ENCODE measurements around the gene TRABD2B.
A peak's percentile ranks its signal among the peaks of the same experiment; 100 is the strongest.

Gene TRABD2B

DNA sequence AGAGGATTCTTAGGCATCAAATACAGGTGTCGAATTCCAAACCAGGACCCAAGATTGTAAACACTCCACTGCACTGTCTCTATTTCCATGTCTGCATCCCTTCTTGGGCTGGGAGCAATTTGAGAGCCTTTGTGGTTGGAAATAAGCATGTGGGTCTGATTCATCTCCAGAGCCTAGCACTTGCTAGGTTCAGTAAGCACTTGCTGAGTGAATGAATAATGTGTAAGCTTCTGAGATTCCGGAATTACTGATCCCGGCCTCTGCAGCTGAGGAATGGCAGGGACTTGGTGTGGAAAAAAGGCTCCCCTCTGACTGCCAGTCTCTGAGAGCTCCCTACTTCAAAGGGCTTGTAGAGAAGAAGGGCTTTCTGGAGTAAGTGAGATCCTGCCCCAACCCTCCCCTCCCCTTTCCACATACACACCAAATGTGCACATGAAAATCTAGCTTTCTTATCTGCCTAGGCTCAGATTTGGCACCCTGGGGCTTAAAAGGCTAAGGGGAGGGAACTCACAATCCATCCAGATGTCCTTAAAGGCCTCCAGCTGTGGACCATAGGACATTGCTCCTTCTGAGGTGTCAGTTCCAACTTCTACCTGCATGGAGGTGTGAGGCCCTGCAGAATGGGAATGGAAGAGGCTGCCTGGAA, 39.6 kb upstream of the TRABD2B start (continued):
- TF ChIP-seq, protein P1, sequence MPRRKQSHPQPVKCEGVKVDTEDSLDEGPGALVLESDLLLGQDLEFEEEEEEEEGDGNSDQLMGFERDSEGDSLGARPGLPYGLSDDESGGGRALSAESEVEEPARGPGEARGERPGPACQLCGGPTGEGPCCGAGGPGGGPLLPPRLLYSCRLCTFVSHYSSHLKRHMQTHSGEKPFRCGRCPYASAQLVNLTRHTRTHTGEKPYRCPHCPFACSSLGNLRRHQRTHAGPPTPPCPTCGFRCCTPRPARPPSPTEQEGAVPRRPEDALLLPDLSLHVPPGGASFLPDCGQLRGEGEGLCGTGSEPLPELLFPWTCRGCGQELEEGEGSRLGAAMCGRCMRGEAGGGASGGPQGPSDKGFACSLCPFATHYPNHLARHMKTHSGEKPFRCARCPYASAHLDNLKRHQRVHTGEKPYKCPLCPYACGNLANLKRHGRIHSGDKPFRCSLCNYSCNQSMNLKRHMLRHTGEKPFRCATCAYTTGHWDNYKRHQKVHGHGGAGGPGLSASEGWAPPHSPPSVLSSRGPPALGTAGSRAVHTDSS (tag by site-specific recombination; IDR thresholded peaks at IDR 0.05) = no peak
- TF ChIP-seq ZNF248 (tag by site-specific recombination; IDR thresholded peaks at IDR 0.05) = no peak
- TF ChIP-seq ZNF660 (tag by site-specific recombination; IDR thresholded peaks at IDR 0.05) = 0 out of 2 replicates have a peak, but pooled peaks have one; percentile 32
- TF ChIP-seq ZNF157 (tag by site-specific recombination; IDR thresholded peaks at IDR 0.05) = no peak
- no peak for TF ChIP-seq ZNF791 (tag by site-specific recombination; IDR thresholded peaks at IDR 0.05)
- TF ChIP-seq, protein P2, sequence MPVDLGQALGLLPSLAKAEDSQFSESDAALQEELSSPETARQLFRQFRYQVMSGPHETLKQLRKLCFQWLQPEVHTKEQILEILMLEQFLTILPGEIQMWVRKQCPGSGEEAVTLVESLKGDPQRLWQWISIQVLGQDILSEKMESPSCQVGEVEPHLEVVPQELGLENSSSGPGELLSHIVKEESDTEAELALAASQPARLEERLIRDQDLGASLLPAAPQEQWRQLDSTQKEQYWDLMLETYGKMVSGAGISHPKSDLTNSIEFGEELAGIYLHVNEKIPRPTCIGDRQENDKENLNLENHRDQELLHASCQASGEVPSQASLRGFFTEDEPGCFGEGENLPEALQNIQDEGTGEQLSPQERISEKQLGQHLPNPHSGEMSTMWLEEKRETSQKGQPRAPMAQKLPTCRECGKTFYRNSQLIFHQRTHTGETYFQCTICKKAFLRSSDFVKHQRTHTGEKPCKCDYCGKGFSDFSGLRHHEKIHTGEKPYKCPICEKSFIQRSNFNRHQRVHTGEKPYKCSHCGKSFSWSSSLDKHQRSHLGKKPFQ (tag by site-specific recombination; IDR thresholded peaks at IDR 0.05) = 0 out of 2 replicates have a peak, but pooled peaks have one; percentile 37
- 0 out of 2 replicates have a peak, but pooled peaks have one; percentile 10 for TF ChIP-seq ZBTB8A (tag by site-specific recombination; IDR thresholded peaks at IDR 0.05)
- no peak for TF ChIP-seq ZBTB20 (tag by site-specific recombination; IDR thresholded peaks at IDR 0.05)
- TF ChIP-seq, protein P3, sequence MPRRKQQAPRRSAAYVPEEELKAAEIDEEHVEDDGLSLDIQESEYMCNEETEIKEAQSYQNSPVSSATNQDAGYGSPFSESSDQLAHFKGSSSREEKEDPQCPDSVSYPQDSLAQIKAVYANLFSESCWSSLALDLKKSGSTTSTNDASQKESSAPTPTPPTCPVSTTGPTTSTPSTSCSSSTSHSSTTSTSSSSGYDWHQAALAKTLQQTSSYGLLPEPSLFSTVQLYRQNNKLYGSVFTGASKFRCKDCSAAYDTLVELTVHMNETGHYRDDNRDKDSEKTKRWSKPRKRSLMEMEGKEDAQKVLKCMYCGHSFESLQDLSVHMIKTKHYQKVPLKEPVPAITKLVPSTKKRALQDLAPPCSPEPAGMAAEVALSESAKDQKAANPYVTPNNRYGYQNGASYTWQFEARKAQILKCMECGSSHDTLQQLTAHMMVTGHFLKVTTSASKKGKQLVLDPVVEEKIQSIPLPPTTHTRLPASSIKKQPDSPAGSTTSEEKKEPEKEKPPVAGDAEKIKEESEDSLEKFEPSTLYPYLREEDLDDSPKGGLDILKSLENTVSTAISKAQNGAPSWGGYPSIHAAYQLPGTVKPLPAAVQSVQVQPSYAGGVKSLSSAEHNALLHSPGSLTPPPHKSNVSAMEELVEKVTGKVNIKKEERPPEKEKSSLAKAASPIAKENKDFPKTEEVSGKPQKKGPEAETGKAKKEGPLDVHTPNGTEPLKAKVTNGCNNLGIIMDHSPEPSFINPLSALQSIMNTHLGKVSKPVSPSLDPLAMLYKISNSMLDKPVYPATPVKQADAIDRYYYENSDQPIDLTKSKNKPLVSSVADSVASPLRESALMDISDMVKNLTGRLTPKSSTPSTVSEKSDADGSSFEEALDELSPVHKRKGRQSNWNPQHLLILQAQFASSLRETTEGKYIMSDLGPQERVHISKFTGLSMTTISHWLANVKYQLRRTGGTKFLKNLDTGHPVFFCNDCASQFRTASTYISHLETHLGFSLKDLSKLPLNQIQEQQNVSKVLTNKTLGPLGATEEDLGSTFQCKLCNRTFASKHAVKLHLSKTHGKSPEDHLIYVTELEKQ (tag by site-specific recombination; IDR thresholded peaks at IDR 0.05; ENCODE audit: borderline replicate concordance) = no peak
- no peak for TF ChIP-seq ZNF132 (tag by site-specific recombination; IDR thresholded peaks at IDR 0.05; ENCODE audit: borderline replicate concordance)
- no peak for TF ChIP-seq GLI2 (tag by site-specific recombination; IDR thresholded peaks at IDR 0.05; ENCODE audit: borderline replicate concordance, low read depth)
- TF ChIP-seq IKZF3 (tag by site-specific recombination; IDR thresholded peaks at IDR 0.05) = no peak

DNA sequence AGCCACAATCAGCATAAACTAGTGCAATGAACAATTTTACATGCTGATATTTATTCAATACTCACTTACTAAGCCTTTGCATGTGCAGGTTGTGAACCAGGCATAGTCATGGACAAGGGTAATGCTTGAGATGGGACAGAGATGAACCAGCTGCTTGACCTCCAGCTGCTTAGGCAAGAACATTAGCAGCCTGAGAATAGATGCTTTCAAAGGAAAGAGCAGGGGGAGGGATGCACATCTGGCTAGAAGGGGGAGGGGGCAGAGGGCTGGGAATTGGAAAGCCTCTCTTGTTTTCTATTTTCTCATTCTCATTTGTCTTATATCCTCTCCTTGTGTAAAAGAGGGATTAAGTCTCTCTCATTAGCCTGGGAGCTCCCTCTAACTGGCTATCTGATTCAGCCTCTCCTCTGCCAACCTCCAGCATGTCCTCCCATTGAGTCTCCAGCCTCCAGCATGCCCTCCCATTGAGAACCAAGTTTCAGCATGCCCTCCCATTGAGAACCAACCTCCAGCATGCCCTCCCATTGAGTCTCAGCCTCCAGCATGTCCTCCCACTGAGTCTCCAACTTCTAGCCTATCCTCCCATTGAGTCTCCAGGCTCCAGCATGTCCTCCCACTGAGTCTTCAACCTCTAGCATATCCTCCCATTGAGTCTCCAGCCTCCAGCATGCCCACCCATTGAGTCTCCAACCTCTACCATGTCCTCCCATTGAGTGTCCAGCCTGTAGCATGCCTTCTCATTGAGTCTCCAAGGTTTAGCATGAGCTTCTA, 38.4 kb upstream of the TRABD2B start:
- Histone ChIP-seq H3K9me3 (ENCODE audit: control insufficient read depth, insufficient read depth, low read depth, low read length) (no peaks in the 10 kb centered on the region), H3K4me1 (ENCODE audit: control insufficient read depth, insufficient read depth, low read length) (peaks cover 12% of the 10 kb centered on the region), H3K4me3 (ENCODE audit: low read depth, low read length) (no peak overlapping the region), H3K27ac (ENCODE audit: extremely low read depth, low read depth, low read length) (no peak overlapping the region), H3K36me3 (ENCODE audit: control insufficient read depth in 2 of 2, insufficient read depth in 1 of 2, low read length in 2 of 2) (no peaks in the 10 kb centered on the region)
- ChIA-PET CTCF (interaction anchor here (0.7 to 3.3 kb wide), 4 partner anchors 8 to 37 kb away, joined by 3 to 13 read pairs (median 4); no protein-coding TSS in a partner anchor), POLR2A (interaction anchor here (0.5 to 0.6 kb wide), 2 partner anchors 120 to 1732 kb away, joined by 4 to 5 read pairs; partner anchors contain the start of gene LRRC41)
- no peak for TF ChIP-seq ZNF394 (tag by site-specific recombination; IDR thresholded peaks at IDR 0.05; ENCODE audit: borderline replicate concordance)
- TF ChIP-seq ZBTB48 (tag by site-specific recombination; IDR thresholded peaks at IDR 0.05) = no peak
- peak; percentile 82 for TF ChIP-seq GLIS1 (tag by site-specific recombination; IDR thresholded peaks at IDR 0.05)
- peak; percentile 96 for TF ChIP-seq ZIC2 (tag by site-specific recombination; IDR thresholded peaks at IDR 0.05)
- peak; percentile 56; the same call in 1 of the 2 replicates for TF ChIP-seq EGR2 (tag by site-specific recombination; IDR thresholded peaks at IDR 0.05; ENCODE audit: low read depth)
- TF ChIP-seq, protein P4, sequence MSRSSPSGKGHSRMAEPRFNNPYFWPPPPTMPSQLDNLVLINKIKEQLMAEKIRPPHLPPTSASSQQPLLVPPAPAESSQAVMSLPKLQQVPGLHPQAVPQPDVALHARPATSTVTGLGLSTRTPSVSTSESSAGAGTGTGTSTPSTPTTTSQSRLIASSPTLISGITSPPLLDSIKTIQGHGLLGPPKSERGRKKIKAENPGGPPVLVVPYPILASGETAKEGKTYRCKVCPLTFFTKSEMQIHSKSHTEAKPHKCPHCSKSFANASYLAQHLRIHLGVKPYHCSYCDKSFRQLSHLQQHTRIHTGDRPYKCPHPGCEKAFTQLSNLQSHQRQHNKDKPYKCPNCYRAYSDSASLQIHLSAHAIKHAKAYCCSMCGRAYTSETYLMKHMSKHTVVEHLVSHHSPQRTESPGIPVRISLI (tag by site-specific recombination; IDR thresholded peaks at IDR 0.05) = no peak
- TF ChIP-seq GLI2 (tag by site-specific recombination; IDR thresholded peaks at IDR 0.05; ENCODE audit: borderline replicate concordance, low read depth) = no peak
- TF ChIP-seq, protein P5, sequence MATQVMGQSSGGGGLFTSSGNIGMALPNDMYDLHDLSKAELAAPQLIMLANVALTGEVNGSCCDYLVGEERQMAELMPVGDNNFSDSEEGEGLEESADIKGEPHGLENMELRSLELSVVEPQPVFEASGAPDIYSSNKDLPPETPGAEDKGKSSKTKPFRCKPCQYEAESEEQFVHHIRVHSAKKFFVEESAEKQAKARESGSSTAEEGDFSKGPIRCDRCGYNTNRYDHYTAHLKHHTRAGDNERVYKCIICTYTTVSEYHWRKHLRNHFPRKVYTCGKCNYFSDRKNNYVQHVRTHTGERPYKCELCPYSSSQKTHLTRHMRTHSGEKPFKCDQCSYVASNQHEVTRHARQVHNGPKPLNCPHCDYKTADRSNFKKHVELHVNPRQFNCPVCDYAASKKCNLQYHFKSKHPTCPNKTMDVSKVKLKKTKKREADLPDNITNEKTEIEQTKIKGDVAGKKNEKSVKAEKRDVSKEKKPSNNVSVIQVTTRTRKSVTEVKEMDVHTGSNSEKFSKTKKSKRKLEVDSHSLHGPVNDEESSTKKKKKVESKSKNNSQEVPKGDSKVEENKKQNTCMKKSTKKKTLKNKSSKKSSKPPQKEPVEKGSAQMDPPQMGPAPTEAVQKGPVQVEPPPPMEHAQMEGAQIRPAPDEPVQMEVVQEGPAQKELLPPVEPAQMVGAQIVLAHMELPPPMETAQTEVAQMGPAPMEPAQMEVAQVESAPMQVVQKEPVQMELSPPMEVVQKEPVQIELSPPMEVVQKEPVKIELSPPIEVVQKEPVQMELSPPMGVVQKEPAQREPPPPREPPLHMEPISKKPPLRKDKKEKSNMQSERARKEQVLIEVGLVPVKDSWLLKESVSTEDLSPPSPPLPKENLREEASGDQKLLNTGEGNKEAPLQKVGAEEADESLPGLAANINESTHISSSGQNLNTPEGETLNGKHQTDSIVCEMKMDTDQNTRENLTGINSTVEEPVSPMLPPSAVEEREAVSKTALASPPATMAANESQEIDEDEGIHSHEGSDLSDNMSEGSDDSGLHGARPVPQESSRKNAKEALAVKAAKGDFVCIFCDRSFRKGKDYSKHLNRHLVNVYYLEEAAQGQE (tag by site-specific recombination; IDR thresholded peaks at IDR 0.05) = no peak
- no peak for TF ChIP-seq ZNF530 (tag by site-specific recombination; IDR thresholded peaks at IDR 0.05; ENCODE audit: low read depth)
